ENCODE measurements around the gene MINDY4. TPM values are rescaled to one million over a fixed set of nuclear protein-coding genes. Genes with fewer than 3 reads are reported as not detected.

Gene MINDY4
- total RNA-seq, 4 donors from 2014 or later: 11.0 to 30.9 (median 18.9) TPM

GRCh38 chr7:30728591-30729100 is 42.6 kb upstream of the MINDY4 start:
- no peak for ATAC-seq (ENCODE audit: low FRiP score)

GRCh38 chr7:30729642-30730041 is 41.6 kb upstream of the MINDY4 start:
- DNase-seq (ENCODE audit: low spot score): no peak
- ATAC-seq (ENCODE audit: low FRiP score): peak; percentile 16
- no peak for TF ChIP-seq CTCF (IDR thresholded peaks at IDR 0.05)

More at GRCh38 chr7:30728591-30729100, 42.6 kb upstream of the MINDY4 start:
- DNase-seq (ENCODE audit: low spot score): no peak
- no peak for TF ChIP-seq CTCF (IDR thresholded peaks at IDR 0.05)

- no peak for ATAC-seq (ENCODE audit: low FRiP score)
- TF ChIP-seq CTCF (IDR thresholded peaks at IDR 0.05): no peak
These were observed 41.1 kb upstream of the MINDY4 start for GRCh38 chr7:30730097-30730496.

GRCh38 chr7:30730996-30731395 is 40.2 kb upstream of the MINDY4 start:
- no peak for TF ChIP-seq CTCF (IDR thresholded peaks at IDR 0.05)
- no peak for ATAC-seq (ENCODE audit: low FRiP score)
- DNase-seq (ENCODE audit: low spot score): no peak

More at GRCh38 chr7:30730097-30730496, 41.1 kb upstream of the MINDY4 start:
- no peak for DNase-seq (ENCODE audit: low spot score)

GRCh38 chr7:30731581-30731980 is 39.6 kb upstream of the MINDY4 start:
- ATAC-seq (ENCODE audit: low FRiP score) (no peak), DNase-seq (ENCODE audit: low spot score) (no peak)
- TF ChIP-seq CTCF (IDR thresholded peaks at IDR 0.05): no peak

- DNase-seq (ENCODE audit: low spot score): no peak
- TF ChIP-seq CTCF (IDR thresholded peaks at IDR 0.05): no peak
- ATAC-seq (ENCODE audit: low FRiP score): no peak
These were observed 38.6 kb upstream of the MINDY4 start for GRCh38 chr7:30732606-30733005.

GRCh38 chr7:30733216-30733615 is 38.0 kb upstream of the MINDY4 start:
- TF ChIP-seq CTCF (IDR thresholded peaks at IDR 0.05): no peak
- ATAC-seq (ENCODE audit: low FRiP score): no peak
- DNase-seq (ENCODE audit: low spot score): no peak
